ENCODE results near the gene TM4SF1.
"Not testable (repeated sequence)": the region's sequence is repeated elsewhere in the genome, so short reads cannot be mapped to it uniquely, and the experiment has no call there.

Gene TM4SF1

GRCh38 chr3:149395107-149396089 is 17.9 kb upstream of the TM4SF1 start:
- no peak for DNase-seq (ENCODE audit: low read depth in 4 of 4, low spot score in 1 of 4)

- DNase-seq (ENCODE audit: low read depth in 4 of 4, low spot score in 1 of 4), result no peak
Observed at GRCh38 chr3:149393345-149394160, 16.1 kb upstream of the TM4SF1 start.

GRCh38 chr3:149391960-149392359 is 14.5 kb upstream of the TM4SF1 start:
- DNase-seq (ENCODE audit: low read depth in 4 of 4, low spot score in 1 of 4), result no peak

- no peak for DNase-seq (ENCODE audit: low read depth in 4 of 4, low spot score in 1 of 4)
Observed at GRCh38 chr3:149390772-149391212, 13.3 kb upstream of the TM4SF1 start.

- no peak for DNase-seq (ENCODE audit: low read depth in 4 of 4, low spot score in 1 of 4)
Observed at GRCh38 chr3:149390294-149390693, 12.8 kb upstream of the TM4SF1 start.

- no peak for DNase-seq (ENCODE audit: low read depth in 4 of 4, low spot score in 1 of 4)
Observed at GRCh38 chr3:149388531-149389417, 11.3 kb upstream of the TM4SF1 start.

GRCh38 chr3:149388001-149388440 is 10.6 kb upstream of the TM4SF1 start:
- DNase-seq (ENCODE audit: low read depth in 4 of 4, low spot score in 1 of 4), result no peak

- no peak for DNase-seq (ENCODE audit: low read depth in 4 of 4, low spot score in 1 of 4)
Observed at GRCh38 chr3:149386299-149386606, 8.8 kb upstream of the TM4SF1 start.

- DNase-seq (ENCODE audit: low read depth in 4 of 4, low spot score in 1 of 4), result no peak
Observed at GRCh38 chr3:149385617-149386298, 8.3 kb upstream of the TM4SF1 start.

- DNase-seq (ENCODE audit: low read depth in 4 of 4, low spot score in 1 of 4), result no peak
Observed at GRCh38 chr3:149384911-149385321, 7.5 kb upstream of the TM4SF1 start.

- DNase-seq (ENCODE audit: low read depth in 4 of 4, low spot score in 1 of 4), result no peak
Observed at GRCh38 chr3:149384167-149384566, 6.7 kb upstream of the TM4SF1 start.

- DNase-seq (ENCODE audit: low read depth in 4 of 4, low spot score in 1 of 4), result no peak
Observed at GRCh38 chr3:149383703-149384102, 6.3 kb upstream of the TM4SF1 start.

- no peak for DNase-seq (ENCODE audit: low read depth in 4 of 4, low spot score in 1 of 4)
Observed at GRCh38 chr3:149382518-149382917, 5.1 kb upstream of the TM4SF1 start.

- no peak for DNase-seq (ENCODE audit: low read depth in 4 of 4, low spot score in 1 of 4)
Observed at GRCh38 chr3:149382101-149382467, 4.6 kb upstream of the TM4SF1 start.

- DNase-seq (ENCODE audit: low read depth in 4 of 4, low spot score in 1 of 4), result no peak
Observed at GRCh38 chr3:149381173-149382100, 4.0 kb upstream of the TM4SF1 start.

- DNase-seq (ENCODE audit: low read depth in 4 of 4, low spot score in 1 of 4), result not testable (repeated sequence)
Observed at GRCh38 chr3:149380220-149380619, 2.8 kb upstream of the TM4SF1 start.

GRCh38 chr3:149378478-149379309 is 1.2 kb upstream of the TM4SF1 start:
- no peak for DNase-seq (ENCODE audit: low read depth in 4 of 4, low spot score in 1 of 4)

GRCh38 chr3:149376718-149377407 is 586 bp downstream of the TM4SF1 start:
- DNase-seq (ENCODE audit: low read depth in 4 of 4, low spot score in 1 of 4), result no peak
